ENCODE data around the gene HCK.
"Not testable (repeated sequence)": the region's sequence is repeated elsewhere in the genome, so short reads cannot be mapped to it uniquely, and the experiment has no call there.

The HCK gene

DNA sequence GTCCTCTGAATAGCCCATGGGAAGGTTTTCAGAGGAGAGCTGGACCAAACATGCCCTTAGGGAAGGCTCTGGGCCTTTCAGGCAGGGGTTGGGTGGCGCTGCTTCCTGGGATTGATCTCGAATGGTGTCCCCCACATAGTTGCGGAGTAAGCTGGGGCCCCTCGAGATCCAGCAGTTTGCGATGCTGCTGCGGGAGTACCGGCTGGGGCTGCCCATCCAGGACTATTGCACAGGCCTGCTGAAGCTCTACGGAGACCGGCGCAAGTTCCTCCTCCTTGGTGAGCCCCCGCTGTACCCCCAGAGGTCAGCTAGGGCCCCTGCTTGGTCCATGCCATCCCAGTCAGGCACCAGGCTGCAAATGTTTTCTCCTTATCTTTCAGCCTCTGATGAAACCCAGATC lies 22.5 kb upstream of the HCK start:
- DNase-seq (ENCODE audit: low read depth): no peak

DNA sequence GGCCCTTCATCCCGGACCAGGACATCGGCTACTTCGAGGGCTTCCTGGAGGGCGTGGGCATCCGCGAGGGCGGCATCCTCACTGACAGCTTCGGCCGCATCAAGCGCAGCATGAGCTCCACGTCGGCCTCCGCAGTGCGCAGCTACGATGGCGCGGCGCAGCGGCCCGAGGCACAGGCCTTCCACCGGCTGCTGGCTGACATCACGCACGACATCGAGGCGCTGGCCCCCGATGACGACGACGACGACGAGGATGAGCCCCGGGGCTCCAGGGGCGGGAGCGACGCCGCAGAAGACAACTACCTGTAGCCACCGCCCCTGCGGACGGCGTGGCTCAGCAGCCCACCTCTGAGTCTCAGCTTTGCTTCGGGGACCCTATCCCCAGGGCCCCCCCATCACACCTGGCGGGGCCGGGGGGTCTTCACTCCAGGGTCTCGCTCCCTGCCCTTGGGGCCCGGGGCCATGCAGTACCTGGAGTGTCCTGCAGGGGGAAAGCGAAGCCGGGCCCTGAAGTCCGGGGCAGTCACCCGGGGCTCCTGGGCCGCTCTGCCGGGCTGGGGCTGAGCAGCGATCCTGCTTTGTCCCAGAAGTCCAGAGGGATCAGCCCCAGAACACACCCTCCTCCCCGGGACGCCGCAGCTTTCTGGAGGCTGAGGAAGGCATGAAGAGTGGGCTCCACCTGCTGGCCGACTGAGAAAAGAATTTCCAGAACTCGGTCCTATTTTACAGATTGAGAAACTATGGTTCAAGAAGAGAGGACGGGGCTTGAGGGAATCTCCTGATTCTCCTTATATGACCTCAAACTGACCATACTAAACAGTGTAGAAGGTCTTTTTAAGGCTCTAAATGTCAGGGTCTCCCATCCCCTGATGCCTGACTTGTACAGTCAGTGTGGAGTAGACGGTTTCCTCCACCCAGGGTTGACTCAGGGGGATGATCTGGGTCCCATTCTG lies 20.8 kb upstream of the HCK start:
- peak; percentile 32 for DNase-seq (ENCODE audit: low read depth)

DNA sequence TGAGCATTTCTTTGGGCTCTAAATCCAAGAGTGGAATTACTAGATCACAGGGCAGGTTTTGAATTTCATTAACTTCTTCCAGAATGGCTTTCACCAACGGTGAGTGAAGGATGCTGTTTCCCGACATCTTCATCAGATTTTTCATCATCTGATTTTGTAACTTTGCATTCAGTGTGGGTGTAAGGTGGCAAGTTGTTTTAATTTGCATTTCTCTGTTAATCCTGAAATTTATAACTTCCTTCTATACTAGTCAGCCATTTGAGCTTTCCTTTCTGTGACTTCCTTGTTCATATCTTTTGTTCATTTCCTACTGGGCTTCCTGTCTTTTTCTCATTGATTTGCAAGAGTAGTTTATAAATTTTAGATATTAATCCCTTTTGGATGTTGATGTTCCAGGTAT lies 18.7 kb upstream of the HCK start:
- DNase-seq (ENCODE audit: low read depth): no peak

DNA sequence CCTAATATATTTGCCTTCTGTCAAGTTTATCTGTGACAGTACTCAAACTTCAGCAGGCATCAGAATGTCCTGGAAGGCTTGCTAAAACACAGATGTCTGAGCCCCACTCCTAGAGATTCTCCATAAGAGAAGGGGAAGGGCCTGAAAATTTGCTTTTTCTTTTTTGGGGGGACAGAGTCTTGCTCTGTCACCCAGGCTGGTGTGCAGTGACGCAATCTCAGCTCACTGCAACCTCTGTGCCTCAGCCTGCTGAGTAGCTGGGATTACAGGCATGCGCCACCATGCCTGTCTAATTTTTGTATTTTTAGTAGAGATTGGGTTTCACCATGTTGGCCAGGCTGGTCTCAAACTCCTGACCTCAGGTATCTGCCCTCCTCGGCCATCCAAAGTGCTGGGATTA lies 18.3 kb upstream of the HCK start:
- DNase-seq (ENCODE audit: low read depth): not testable (repeated sequence)

DNA sequence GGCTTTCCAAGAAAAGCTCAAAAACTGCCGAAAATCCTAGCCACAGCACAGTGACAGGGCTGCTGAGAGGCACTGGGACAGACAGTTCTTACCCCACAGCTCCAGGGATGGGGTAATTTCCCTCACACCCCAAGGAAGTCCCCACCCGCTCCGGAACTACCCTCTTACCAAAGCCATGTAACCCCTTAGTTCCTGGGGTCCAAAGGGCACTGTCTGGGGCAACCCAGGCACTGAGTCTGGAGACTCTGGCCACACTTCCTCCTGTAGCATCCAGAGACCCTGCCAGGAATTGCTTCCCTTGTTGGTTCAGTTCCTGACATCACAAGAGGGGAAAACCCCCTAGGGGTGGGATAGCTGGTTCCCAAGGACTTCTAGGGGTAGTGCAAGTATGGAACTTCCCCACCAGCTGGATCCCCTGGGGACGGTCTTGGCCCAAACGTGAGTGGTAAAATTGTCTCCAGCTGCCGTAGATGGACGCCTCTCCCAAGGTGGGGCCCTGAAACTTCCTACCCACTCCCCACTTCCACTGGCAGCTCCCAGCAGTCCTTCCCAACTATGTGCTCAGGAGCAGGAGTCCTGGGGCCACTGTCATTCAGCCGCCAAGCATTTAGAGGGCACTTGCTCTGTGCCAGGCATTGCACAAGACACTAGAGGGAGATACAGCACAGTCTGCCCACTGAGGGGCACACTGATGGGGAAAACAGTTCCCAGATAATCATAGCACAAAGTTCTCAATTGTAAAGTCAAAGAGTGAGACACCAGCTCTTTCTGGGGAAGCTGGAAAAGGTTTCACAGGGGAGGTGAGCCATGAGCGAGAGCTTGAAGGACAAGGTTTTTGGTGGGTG lies 17.2 kb upstream of the HCK start:
- DNase-seq (ENCODE audit: low read depth): no peak

DNA sequence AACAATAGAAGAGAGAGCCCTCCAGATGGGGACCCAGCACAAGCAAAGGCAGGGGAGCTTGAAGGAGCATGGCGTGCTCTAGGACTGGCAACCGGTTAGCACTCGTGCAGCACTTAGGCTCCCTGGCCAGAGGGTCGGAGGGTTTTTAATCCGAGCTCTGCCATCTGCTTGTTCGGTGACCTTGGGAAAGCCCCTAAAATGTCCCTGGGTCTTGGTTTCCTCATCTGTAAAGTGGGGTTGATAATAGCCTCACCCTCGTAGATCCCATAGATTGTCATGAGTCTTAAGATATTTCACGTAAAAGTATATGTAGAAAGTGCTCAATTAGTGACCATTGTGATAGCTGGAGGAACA lies 16.6 kb upstream of the HCK start:
- no peak for DNase-seq (ENCODE audit: low read depth)

DNA sequence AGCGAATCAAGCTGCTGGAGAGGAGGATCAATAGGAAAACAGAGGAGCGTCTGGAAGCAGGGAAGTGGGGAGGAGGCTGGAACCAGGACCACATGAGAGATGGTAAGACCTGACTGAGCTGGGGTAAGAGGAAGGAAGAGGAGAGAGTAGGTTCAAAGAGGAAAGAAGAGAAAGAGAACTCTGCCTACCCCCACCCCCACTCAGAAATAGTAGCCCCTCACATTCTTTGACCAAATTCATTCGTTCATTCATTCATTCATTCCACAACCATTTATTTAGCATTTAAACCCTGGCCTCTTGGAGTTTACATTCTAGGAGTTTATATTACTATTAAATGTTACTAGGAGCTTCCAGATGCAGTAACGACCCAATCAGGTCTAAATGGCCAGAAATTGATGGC lies 15.8 kb upstream of the HCK start:
- DNase-seq (ENCODE audit: low read depth): no peak

DNA sequence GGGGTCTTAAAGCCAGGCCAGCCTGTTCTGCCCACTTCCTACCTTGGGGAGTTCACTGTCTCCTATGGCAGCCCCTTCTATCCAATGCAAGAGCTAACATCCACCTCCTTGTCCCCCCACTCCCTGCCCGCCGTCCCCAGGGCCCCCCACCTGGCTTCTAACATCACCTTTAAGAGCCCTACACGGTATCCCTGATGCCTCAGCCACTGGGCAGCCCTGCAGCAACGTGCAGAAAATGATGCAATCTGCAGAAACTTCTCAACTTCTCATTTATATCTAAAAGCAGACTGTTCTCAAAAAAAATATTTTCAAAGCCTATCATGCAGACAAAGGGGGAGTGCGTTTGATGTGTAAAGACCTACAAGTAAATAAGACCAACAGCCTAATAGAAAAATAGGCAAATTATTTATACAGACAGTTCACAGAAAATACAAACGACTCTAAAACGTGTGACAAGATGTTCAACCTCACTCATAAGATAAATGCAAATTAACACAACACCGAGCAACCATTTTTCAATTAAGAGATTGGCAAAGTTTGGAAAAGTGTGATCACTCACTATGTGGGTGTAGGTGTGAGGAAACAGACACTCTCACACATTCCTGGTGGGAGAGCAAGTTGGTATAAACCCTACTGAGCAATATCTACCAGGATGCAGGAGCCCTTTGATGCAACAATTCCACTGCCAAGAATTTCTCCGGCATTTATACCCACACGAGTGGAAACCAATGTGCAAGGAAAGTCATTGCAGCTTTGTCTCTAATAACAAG lies 15.1 kb upstream of the HCK start:
- DNase-seq (ENCODE audit: low read depth): no peak

DNA sequence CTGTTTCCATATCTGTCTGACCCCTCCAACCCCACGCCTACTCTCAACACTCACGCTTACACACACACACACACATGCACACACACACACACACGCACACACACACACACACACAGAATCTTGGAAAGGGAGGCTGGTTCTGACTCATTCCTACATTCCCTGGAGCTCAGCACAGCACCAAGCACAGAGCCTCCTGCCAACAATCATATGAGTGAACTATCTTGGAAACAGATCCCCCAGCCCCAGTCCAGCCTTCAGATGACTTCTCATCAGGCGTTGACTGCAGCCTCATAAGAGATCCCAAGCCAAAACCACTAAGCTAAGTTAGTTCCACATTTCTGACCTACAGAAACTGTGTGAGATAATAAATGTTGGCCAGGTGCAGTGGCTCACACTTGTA lies 14.1 kb upstream of the HCK start:
- DNase-seq (ENCODE audit: low read depth): no peak

DNA sequence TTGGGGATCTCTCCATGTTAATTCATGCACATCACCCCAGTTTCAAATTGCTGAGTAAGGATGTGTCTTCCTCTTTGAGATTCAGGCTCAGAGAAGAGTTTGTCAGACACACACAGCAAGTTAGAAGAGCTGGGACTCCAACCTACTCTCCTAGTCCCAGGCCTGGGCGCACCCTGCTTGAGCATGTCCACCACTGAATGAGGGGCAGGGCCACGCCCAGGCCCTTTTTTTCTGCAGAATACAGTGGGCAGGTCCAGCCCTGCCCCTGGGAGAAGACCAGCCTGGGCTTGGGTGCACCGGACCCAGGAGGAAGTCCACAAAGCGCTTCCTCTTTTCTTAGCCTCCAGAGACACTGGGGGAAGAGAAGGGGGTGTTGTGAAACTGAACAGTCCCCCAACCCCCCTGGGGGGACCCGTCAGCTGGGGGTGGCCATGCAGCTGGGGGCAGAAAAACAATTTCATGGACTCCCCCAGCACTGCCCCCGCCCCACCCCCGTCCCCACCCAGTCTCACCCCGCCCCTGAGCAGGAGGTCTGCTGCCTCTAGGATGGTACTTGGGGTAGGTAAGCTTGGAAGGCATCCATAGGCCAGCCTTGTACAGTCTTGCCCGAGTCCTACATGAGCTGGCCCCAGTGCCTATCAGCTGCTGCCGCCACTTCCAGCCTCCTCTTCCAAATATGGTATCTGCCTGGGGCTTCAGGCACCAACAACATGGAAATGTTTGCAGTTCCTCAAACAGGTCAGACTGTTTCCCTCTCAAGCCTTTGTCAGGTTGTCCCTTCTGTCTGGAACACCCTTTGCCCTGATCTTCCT lies 11.7 kb upstream of the HCK start:
- DNase-seq (ENCODE audit: low read depth): no peak

DNA sequence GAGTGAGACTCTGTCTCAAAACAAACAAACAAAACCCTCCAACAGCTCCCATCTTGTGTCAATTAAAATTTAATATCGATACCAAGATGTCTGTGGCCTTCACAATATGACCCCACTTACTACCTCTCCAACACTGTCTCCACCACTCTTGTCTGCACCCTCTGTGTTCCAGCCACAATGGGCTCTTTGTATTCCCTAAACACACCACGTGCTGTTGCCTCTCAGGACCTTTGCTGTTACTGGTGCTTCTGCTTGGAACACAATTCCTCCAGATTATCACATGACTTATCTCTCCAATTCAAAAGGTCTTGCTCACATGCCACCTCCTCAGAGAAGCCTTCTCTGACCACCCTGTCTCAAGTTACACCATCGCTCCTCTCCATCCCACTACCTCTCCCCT lies 6.0 kb upstream of the HCK start:
- DNase-seq (ENCODE audit: low read depth): no peak

DNA sequence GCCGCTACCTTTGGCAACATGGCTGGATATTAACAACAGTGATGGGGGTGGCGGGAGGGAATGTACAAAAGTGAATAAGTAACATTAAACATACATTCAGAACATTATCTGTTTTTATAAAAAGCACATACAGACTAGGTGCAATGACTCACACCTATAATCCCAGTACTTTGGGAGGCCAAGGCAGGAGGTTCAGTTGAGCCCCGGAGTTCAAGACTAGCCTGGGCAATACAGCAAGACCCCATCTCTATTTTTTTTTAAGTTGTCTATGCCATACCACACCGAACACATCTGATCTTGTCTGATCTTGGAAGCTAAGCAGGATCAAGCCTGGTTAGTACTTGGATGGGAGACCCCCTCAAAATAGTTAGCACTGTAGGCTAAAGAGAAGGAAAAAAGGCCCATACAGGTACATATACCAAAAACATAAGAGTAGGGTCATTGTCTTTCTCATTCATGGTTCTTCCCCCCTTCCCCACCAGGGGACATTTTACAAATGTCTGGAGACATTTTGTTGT lies 1.7 kb upstream of the HCK start:
- DNase-seq (ENCODE audit: low read depth): no peak

DNA sequence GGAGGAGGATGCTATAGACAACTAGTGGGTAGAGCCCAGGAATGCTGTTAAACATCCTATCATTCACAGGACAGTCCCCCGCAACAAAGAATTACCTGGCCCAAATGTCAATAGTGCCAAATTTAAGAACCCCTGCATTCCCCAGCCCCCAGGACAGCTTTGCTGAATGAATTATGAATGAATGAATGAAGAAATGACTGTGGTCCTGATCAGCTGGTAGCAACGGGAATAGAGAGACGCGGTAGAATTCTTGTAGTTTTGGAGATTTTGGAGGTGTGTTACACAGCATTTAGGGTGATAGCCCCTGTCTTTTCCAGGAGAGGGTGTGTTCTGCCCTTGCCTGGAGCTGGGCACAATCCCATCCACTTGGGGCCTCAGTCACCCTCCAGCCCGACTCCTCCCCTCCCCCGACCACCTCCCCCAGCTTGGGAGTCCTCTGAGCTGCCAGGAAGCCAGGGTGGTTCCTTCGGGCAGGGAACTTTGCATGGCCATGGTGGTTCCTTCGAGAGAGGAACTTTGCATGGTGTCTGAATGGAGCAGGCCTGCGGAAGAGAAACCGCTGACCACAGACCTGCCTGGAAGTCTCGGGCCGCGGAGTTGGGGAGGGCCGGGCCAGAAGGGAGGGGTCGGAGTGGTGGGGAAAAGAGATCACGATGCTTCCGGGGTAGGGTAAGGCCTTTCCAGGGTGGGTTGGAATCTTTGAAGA lies 1.0 kb upstream of the HCK start:
- no peak for DNase-seq (ENCODE audit: low read depth)

DNA sequence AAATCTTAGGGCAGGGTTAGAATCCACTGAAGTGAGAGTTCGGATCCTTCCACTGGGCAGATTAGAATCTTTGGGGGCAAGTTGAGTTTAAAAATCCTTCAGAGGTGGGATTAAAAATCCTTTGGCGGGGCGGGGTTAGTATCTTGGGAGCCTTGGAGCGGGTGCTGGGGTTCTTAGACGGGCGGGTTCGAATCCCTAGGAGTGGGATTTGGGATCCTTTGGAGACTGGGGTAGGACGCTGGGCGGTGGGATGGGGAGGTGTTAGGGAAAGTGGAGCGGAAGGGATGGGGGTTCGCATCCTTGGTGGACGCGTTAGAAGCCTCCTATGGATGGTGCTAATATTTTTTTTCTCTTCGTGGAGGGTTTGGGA lies 337 bp upstream of the HCK start:
- no peak for DNase-seq (ENCODE audit: low read depth)

DNA sequence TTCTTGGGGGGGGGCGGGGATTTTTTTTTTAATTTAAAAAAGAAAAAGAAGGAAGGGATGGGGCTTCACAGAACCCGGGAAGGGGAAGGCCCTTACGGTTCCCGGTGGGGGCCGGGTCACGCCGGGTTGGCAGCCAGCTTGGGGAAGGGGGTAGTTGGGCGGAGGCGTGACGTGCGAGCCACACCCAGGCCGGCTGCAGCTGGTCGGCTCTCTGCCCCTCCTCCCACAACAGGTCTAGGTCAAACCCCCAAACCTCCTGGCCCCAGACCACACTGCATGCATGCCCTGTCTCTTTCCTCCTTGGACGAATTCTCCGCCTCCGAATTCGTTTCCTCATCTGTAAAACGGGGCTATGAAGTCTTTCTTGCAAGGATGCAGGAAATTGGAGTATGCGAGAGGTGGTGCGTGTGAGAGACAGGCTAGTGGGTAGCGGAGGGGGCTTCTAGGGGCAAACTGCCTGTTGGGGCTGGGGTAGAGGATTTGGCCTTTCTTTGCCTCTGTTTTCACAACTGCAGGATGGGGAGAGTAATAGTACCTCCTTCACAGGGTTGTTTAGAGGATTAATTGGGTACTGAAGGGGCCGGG lies 828 bp downstream of the HCK start:
- DNase-seq (ENCODE audit: low read depth): no peak

DNA sequence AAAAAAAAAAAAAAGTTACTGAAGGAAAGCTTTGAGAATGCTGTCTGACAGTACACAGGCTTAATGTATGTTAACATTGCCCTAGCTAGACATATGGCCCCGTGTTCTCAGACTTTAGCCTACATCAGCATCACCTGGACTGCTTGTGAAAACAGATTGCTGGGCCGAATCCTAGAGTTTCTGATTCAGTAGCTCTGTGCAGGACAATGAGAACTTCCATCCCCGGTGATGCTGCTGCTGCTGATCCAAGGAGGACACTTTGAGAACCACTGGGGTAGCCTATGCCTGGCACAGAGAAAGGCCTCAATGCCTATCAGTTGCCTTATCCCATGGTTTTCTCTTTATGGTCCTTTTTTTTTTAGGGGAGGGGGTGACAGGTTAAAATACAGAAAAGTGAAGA lies 1.6 kb downstream of the HCK start:
- DNase-seq (ENCODE audit: low read depth): no peak

DNA sequence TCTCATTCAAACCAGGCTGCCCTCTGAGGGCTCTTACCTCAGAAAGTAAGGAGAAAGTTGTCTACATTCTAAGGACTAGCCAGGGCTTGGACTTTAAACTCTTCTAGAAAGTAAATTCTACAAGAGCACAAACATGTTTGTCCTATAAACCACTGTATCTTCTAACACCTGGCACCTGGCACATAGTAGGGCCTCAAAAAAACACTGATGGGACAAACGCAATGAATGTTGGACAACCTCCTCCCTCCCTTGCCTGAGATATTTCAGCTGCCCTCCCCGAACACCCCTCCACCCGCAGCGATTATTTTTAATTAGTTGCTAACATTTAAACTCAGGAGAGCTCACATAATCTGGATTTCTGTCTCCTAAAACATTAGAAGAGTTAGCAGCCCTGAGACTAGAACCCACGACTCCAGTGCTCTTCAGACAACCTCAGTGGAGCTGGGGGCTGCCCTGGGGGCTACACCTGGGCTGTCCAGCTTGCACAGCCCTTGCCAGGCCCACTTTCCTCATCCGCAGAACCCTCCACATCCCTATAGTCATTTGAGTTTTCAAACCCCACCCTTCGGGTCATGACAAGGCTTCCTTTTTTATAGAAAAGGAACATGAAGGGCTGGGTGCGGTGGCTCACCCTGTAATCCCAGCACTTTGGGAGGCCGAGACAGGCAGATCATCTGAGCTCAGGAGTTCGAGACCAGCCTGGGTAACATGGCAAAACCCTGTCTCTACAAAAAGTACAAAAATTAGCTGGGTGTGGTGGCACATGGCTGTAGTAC lies 4.9 kb downstream of the HCK start:
- no peak for DNase-seq (ENCODE audit: low read depth)

DNA sequence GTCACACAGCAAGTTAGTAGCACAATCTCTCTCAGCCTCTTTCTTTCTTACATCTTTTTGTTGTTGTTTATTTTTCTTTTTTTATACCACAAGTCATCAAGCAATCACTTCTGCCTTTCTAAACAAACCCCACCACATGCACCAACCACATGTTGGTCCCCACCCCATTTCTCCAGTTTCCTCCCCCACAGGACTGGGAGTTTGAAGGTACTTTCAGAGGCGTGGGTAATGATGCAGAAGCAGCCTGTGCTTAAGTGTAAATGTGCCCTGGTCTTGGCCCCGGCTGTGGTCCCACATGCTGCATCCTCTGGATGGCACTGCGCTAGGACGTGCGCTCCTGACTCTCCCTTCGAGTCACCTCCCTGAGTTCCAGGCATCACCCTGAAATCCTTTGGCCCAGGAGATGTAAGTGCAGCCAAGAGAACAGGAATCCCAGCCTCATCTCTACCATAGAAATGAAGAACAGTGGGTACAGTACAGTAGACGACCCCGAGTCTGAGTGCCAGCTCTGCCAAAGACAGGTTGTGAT lies 5.7 kb downstream of the HCK start:
- DNase-seq (ENCODE audit: low read depth): no peak

DNA sequence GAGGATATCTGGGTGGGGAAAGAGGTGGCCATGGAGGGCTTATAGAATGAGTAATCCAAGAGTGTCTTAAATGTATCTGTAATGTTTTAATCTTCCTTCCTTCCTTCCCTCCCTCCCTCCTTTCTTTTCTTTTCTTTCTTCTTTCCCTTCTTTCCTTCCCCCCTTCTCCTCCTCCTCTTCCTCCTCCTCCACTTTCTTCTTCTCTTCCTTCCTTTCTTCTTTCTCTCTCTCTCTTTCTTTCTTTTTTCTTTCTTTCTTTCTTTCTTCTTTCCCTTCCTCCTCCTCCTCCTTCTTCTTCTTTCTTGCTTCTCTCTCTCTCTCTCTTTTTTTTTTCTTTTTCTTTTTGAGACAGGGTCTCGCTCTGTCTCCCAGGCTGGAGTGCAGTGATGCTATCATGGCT lies 7.1 kb downstream of the HCK start:
- DNase-seq (ENCODE audit: low read depth): no peak
